Activated CD4-positive, alpha-beta T cell treated with anti-CD3 and anti-CD28 coated beads, Interleukin-2, amount 10 ng/mL, durations not matched to agents 7 days and 5 days (primary cell): ENCODE results near the gene UCP2. TPM values are rescaled to one million over a fixed set of nuclear protein-coding genes. Genes with fewer than 3 reads are reported as not detected.
A peak's percentile ranks its signal among the peaks of the same experiment; 100 is the strongest.

Source experiments
- CTCF ChIA-PET: fragments of 350-600 bp; sonication (Branson Sonifier 250); formaldehyde crosslinking; loops from one replicate; lab custom pipeline; 2021; ENCODE audit warnings: antibody characterized with exemption; lab: Charles Lee
- POLR2A ChIA-PET: fragments of 350-600 bp; sonication (Branson Sonifier 250); formaldehyde crosslinking; loops from one replicate; lab custom pipeline; 2021; ENCODE audit warnings: antibody characterized with exemption; lab: Charles Lee
- DNase-seq: peaks from one replicate; pipeline ENCODE4 v3.0.0-alpha.2; 2020
- H3K27ac Mint-ChIP-seq: one replicate; pipeline ENCODE4 v1.8.0; 2021; ENCODE audit warnings: mild to moderate bottlenecking, moderate library complexity, mixed read lengths
- H3K27me3 Mint-ChIP-seq: one replicate; pipeline ENCODE4 v1.8.0; 2021; ENCODE audit warnings: mixed read lengths
- H3K36me3 Mint-ChIP-seq: one replicate; pipeline ENCODE4 v1.8.0; 2021; ENCODE audit warnings: low read depth, mixed read lengths
- H3K4me1 Mint-ChIP-seq: one replicate; pipeline ENCODE4 v1.8.0; 2021; ENCODE audit warnings: mixed read lengths
- H3K4me3 Mint-ChIP-seq: one replicate; pipeline ENCODE4 v1.8.0; 2021; ENCODE audit warnings: mild to moderate bottlenecking, moderate library complexity, mixed read lengths
- H3K9me3 Mint-ChIP-seq: one replicate; pipeline ENCODE4 v1.8.0; 2021; ENCODE audit warnings: mixed read lengths
- total RNA-seq, 2 experiments: library from RNA; stranded (reverse); gene quantifications; one replicate each; pipeline ENCODE4 v1.2.3, GENCODE V29; 2021

Gene UCP2
- total RNA-seq, 2 experiments from 2014 or later = 326 to 344 TPM

DNA sequence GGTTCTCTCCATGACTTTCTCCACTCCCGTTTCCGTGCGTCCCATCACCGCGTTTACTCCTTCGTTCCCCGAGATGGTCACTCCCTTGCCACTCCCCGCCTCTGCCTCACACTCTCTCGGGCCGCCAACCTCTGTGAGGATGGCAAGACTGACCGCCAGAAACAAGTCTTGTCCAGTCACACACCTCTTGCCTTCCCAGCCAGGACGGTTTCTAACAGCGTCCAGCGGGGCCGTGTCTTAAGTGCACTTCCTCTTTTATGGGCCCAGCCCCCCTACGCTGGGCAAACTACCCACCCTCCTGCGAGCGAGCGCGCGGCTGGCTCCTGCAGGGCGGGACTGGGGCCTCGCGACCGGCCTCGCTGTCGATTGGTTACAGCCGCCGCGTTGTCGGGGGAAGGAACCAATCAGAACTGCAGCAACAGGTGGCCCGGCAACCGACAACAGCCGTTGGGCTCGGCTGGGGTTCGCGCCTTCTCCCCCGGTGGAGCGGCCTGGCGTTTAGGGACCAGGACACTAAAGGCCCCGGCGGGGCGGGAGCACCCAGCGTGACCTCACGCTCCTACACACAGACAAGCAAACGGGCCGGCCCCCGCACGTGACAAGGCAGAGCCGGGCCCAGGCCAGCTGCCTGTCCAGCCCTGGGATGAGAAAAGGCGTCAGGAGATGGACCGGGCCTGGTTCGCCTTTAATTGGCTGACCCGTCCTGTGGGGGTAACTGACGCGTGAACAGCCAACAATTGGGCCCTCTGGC, 522 bp upstream of the UCP2 start:
- POLR2A ChIA-PET = interaction anchor here (0.7 to 1.4 kb wide), 3 partner anchors 12 to 510 kb away, joined by 3 read pairs; no protein-coding TSS in a partner anchor
- Mint-ChIP-seq H3K4me3 (peak overlapping the region; percentile 83), H3K36me3 (peaks cover 44% of the 10 kb centered on the region), H3K4me1 (peaks cover 43% of the 10 kb centered on the region), H3K27ac (peak overlapping the region; percentile 92), H3K27me3 (no peaks in the 10 kb centered on the region), H3K9me3 (no peaks in the 10 kb centered on the region)
- peak; percentile 96 for DNase-seq
- CTCF ChIA-PET = interaction anchor here (0.6 to 1.3 kb wide), 6 partner anchors 11 to 166 kb away, joined by 3 to 5 read pairs (median 3); no protein-coding TSS in a partner anchor

DNA sequence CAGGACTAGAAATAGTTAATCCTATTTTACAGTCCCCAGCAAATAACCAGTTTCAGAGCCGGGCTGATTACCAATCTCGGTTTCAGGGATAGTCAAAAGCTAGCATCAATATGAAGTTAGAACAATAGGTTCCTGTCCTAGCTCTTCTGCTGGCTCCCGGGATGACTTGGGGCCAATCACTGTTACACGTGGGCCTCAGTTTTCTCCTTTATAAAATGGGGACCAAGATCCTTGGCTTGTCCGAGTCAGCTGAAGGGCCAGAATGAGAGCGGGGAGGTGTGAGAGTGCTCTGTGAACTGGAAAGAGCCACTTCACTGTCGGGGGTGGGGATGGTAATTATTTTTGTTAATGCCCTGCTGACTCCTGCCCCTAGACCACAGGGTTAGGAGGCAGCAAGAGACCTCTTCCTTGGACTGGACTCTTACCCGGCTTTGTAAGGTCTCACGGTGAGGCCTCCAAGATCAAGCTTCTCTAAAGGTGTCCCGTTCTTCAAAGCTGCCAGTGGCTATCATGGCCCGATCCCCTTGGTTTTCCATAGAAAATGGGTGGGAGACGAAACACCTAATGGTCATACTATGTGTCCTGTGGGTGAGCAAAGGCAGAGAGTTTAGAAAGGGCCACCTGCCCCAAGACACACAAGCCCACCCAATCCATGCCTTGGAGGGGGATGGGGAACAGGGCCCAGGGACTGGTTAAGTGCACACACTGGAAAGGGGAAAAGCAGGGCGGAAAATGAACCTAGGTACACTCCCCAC, 1.4 kb downstream of the UCP2 start:
- CTCF ChIA-PET = interaction anchor here (0.7 to 2.0 kb wide), 7 partner anchors 9 to 41 kb away, joined by 3 to 11 read pairs (median 4); no protein-coding TSS in a partner anchor
- H3K36me3 Mint-ChIP-seq = peaks cover 61% of the 10 kb centered on the region
- peaks cover 61% of the 10 kb centered on the region for H3K4me1 Mint-ChIP-seq
- peak overlapping the region; percentile 94 for H3K27ac Mint-ChIP-seq
- no peaks in the 10 kb centered on the region for H3K27me3 Mint-ChIP-seq
- POLR2A ChIA-PET = interaction anchor here (0.8 kb wide), 1 partner anchor 14 kb away, joined by 3 read pairs; no protein-coding TSS in a partner anchor
- H3K4me3 Mint-ChIP-seq = peak overlapping the region; percentile 83
- DNase-seq = no peak
- H3K9me3 Mint-ChIP-seq = no peaks in the 10 kb centered on the region

DNA sequence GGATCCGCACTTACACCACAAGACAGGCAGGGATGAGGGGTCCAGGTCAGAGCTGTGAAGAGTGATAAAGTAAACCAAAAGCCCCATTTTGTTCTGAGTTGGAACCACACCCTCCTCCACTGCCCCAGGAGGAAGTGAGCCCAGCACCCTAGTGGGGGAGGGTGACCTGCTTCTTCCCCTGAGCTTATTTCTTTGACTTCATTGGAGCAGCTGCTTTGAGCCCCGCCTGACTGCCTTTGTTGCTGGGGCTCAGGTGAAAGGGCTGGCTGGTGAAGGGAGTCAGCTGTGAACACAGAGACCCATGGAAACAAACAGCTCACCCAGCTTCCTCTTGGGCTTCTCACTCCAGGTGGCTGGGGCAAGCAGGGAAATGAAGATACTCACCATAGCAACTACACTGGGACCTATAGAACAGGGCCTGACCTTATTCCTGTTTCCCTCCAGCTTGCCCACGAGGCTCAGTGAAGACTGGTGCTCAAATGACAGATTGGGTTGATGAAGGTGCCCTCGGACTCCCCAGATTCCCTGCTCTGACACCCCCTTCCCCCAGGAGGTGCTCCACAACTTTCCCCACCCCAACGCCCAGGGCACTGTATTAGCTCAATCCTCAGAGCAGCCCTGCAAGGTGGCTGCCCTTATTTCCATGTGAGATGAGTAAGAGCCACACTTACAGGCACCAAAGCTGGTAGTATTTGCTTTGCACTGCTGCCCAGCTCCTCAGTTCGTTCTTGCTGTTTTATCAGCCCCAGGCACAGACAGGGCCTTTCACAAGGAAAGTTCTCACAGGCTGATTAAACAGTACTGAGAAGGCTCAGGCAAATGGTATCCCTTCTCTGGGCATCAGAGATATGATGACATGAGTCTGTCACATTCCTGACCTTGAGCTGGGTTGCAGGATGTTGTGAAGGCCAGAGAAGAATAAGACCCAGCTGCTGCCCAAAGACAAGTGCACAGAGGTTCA, 2.4 kb downstream of the UCP2 start:
- H3K36me3 Mint-ChIP-seq = peaks cover 71% of the 10 kb centered on the region
- POLR2A ChIA-PET = interaction anchor here (0.5 to 1.3 kb wide), 8 partner anchors 10 to 165 kb away, joined by 3 to 9 read pairs (median 4); partner anchors contain the start of gene UCP3
- CTCF ChIA-PET = interaction anchor here (0.7 to 2.0 kb wide), 13 partner anchors 8 to 191 kb away, joined by 3 to 11 read pairs (median 4); partner anchors contain the start of genes C2CD3 and PPME1
- H3K27ac Mint-ChIP-seq = peak overlapping the region; percentile 94
- no peaks in the 10 kb centered on the region for H3K9me3 Mint-ChIP-seq
- H3K27me3 Mint-ChIP-seq = no peaks in the 10 kb centered on the region
- peak; percentile 94 for DNase-seq
- peak overlapping the region; percentile 83 for H3K4me3 Mint-ChIP-seq
- H3K4me1 Mint-ChIP-seq = peaks cover 68% of the 10 kb centered on the region

DNA sequence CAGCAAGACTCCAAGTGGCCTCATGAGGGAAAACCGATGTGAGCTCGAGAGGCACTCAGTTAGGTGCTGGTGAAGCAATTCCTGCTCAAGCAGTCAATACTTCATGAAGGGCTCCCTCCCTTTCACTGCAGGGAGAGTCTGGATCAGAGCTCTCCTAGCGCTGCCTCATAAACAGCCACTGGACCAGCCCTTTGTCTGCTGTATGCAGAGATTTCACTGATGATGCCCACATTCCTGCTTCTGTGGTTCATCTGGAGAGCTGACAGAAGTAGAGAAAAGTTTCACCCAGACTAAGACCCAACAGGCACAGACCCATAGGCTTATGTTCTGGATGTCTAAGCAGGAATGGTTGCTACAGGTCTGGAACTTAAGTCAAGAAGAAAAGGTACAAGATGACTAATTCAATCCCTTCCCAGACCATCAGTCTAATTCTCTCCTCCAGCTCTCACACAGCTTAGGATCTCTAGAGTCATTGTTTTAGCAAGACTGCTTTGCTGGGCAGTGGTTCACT, 4.0 kb downstream of the UCP2 start:
- POLR2A ChIA-PET = interaction anchor here (0.6 kb wide), 1 partner anchor 254 kb away, joined by 3 read pairs; no protein-coding TSS in a partner anchor

DNA sequence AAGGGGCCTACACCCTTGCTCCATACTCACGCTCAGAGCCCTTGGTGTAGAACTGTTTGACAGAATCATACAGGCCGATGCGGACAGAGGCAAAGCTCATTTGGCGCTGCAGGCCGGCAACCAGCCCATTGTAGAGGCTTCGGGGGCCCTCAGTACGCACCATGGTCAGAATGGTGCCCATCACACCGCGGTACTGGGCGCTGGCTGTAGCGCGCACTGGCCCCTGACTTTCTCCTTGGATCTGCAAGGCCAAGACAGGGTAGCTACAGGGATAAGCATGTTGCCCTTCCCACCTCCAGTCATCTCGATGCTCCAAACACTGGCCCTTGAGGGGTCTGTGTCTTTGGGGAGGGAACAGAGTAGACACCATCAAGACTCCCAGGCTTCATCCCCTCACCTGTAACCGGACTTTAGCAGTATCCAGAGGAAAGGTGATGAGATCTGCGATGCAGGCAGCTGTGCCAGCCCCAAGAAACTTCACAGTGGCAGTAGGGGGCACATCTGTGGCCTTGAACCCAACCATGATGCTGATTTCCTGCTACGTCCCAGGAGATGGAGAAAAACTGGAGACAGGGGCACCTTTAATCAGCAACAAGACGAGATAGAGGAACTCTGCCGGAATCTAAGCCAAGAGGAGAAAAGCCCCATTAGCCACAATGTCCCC, 4.7 kb downstream of the UCP2 start:
- Mint-ChIP-seq H3K9me3 (no peaks in the 10 kb centered on the region), H3K4me1 (peaks cover 75% of the 10 kb centered on the region), H3K27me3 (no peaks in the 10 kb centered on the region), H3K36me3 (peaks cover 90% of the 10 kb centered on the region), H3K4me3 (no peak overlapping the region), H3K27ac (peak overlapping the region; percentile 52)
- POLR2A ChIA-PET = no interaction called here
- no peak for DNase-seq
- CTCF ChIA-PET = interaction anchor here (1.1 to 2.0 kb wide), 3 partner anchors 8 to 12 kb away, joined by 3 to 4 read pairs (median 4); no protein-coding TSS in a partner anchor

More for the DNA sequence above, 4.0 kb downstream of the UCP2 start:
- Mint-ChIP-seq H3K36me3 (peaks cover 87% of the 10 kb centered on the region), H3K4me1 (peaks cover 72% of the 10 kb centered on the region), H3K27me3 (no peaks in the 10 kb centered on the region), H3K9me3 (no peaks in the 10 kb centered on the region), H3K4me3 (peak overlapping the region; percentile 83), H3K27ac (peak overlapping the region; percentile 94)
- DNase-seq = no peak
- CTCF ChIA-PET = interaction anchor here (1.1 to 2.0 kb wide), 3 partner anchors 9 to 12 kb away, joined by 3 to 4 read pairs (median 4); no protein-coding TSS in a partner anchor

DNA sequence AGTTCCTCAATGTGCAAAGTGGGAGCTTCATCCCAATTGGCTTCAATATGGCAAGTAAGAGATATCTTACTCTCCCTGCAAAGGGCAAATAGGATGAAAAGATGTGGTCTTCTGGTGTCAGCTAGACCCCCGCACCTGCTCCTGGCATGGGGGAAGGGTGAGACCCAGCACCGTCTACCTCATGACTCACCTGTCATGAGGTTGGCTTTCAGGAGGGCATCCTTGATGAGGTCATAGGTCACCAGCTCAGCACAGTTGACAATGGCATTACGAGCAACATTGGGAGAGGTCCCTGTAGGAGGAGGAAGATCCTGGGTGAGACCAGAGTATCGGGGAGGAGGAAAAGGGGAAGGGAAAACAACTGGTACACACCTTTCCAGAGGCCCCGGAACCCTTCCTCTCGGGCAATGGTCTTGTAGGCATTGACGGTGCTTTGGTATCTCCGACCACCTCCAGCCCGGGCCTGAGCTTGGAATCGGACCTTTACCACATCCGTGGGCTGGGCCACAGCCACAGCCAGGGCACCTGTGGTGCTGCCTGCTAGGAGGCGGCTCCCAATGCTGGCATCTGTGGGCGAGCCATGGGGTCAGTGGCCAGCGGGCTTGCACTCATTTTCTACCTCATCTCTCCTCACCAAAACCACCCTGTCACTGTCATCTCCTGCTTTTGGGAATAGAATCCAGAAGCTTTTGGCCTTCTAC, 6.0 kb downstream of the UCP2 start:
- DNase-seq = no peak
- POLR2A ChIA-PET = no interaction called here
- no peaks in the 10 kb centered on the region for H3K9me3 Mint-ChIP-seq

DNA sequence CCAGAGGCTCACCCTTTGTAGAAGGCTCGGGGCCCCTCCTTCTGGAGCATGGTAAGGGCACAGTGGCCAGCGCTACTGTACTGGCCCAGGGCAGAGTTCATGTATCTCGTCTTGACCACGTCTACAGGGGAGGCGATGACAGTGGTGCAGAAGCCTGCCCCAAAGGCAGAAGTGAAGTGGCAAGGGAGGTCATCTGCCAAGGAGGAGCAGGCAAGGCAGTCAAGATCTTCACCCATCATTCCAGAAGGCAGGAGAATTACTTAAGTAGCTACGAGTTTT, 7.2 kb downstream of the UCP2 start:
- Mint-ChIP-seq H3K27ac (peak overlapping the region; percentile 94), H3K27me3 (no peaks in the 10 kb centered on the region), H3K36me3 (peaks cover 77% of the 10 kb centered on the region), H3K9me3 (no peaks in the 10 kb centered on the region), H3K4me3 (peak overlapping the region; percentile 0), H3K4me1 (peaks cover 96% of the 10 kb centered on the region)
- POLR2A ChIA-PET = interaction anchor here (0.7 kb wide), 1 partner anchor 48 kb away, joined by 4 read pairs; no protein-coding TSS in a partner anchor
- DNase-seq = no peak
- CTCF ChIA-PET = interaction anchor here (1.3 to 2.4 kb wide), 2 partner anchors 10 to 11 kb away, joined by 4 to 7 read pairs; no protein-coding TSS in a partner anchor

More for the DNA sequence above, 6.0 kb downstream of the UCP2 start:
- Mint-ChIP-seq H3K27me3 (no peaks in the 10 kb centered on the region), H3K36me3 (peaks cover 89% of the 10 kb centered on the region), H3K4me1 (peaks cover 87% of the 10 kb centered on the region), H3K4me3 (no peak overlapping the region), H3K27ac (peak overlapping the region; percentile 94)
- CTCF ChIA-PET = interaction anchor here (0.7 to 1.3 kb wide), 3 partner anchors 9 to 222 kb away, joined by 3 to 4 read pairs (median 4); no protein-coding TSS in a partner anchor

DNA sequence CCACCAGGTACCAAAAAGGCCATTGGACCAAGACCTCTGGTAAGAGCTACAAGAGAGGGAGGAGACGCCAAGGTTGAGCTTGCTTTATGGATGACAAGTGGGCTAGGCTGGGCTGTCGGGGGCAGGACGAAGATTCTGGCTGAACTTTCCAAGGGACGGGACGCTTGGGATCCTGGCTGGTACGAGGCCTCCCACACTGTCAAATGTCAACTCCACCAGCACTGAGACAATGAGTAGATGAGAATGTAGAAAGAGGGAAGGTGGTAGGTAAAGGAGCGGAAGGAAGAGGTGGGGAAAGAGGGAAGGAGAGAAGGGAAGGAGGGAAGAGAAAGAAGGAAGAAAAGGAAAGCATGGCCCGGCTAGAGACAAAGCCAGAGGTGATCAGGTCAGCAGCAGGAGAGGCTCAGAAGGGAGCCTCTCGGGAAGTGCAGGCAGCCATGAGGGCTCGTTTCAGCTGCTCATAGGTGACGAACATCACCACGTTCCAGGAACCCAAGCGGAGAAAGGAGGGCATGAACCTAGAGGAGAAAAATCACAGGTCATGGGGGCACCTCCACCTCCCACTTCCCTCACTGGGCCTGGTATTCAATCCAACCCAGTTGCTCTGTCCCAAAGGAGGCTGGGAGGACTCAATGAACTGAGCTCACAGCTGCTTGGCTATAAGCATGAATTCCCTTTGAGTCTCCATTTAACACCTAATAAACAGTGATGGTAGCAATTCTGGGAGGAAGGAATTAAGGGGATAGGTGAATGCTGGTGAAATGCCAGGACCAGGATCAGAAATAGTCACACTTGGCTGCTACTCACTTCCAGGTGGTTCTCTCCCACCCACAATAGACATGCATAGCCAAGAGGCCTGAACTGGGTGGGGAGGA, 7.8 kb downstream of the UCP2 start:
- Mint-ChIP-seq H3K27ac (peak overlapping the region; percentile 94), H3K4me1 (peaks cover 96% of the 10 kb centered on the region), H3K9me3 (no peaks in the 10 kb centered on the region), H3K36me3 (peaks cover 71% of the 10 kb centered on the region), H3K27me3 (no peaks in the 10 kb centered on the region), H3K4me3 (peak overlapping the region; percentile 53)
- POLR2A ChIA-PET = interaction anchor here (0.7 kb wide), 1 partner anchor 48 kb away, joined by 4 read pairs; no protein-coding TSS in a partner anchor
- CTCF ChIA-PET = interaction anchor here (0.7 to 2.4 kb wide), 3 partner anchors 10 to 281 kb away, joined by 3 to 7 read pairs (median 4); no protein-coding TSS in a partner anchor
- DNase-seq = no peak

DNA sequence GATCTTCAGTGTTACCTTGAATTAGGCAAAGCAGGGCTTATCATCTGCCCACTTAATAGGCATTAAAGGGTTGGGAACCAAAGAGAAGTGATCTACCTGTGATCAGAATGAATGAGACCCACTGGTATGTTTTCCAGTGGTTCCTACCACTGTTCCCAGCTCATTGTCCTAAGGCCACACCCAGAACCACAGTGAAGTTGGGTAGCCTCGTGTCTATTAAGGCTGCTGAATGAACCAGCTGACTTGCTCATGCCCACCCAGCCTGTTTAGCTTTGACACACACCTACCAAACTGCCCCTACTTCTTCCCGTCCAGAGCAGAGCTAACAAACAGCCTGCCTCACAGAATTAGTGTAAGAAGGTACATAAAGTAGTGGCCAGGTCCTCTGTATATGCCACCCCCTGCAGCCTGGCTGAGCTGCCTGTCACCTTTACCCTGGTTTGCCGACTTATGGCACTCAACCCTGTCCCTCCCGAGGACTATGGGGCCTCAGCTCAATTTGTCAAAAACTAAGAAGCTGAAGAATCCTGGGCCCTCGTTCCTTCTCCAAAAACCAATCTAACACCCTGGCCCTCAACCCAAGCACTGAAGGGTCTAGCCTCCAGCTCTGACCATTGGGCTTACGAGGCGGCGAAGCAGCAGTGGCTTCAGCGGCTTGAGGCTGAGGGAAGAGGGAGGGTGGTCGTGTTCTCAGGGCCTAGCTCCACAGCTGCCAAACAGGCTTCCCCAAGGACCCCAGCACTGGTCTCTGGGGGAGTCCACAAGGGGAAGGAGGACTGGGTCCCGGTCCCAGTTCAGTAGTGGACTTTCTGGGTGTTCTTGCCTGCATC, 9.8 kb downstream of the UCP2 start:
- H3K27me3 Mint-ChIP-seq = no peaks in the 10 kb centered on the region
- peaks cover 52% of the 10 kb centered on the region for H3K36me3 Mint-ChIP-seq
- H3K9me3 Mint-ChIP-seq = no peaks in the 10 kb centered on the region
- CTCF ChIA-PET = interaction anchor here (1.0 to 1.2 kb wide), 3 partner anchors 8 to 43 kb away, joined by 3 to 4 read pairs (median 3); partner anchors contain the start of gene UCP2
- H3K27ac Mint-ChIP-seq = peak overlapping the region; percentile 94
- H3K4me3 Mint-ChIP-seq = no peak overlapping the region
- POLR2A ChIA-PET = interaction anchor here (0.5 kb wide), 1 partner anchor 46 kb away, joined by 3 read pairs; no protein-coding TSS in a partner anchor
- peaks cover 96% of the 10 kb centered on the region for H3K4me1 Mint-ChIP-seq
- no peak for DNase-seq
